Activated CD4-positive, alpha-beta T cell treated with anti-CD3 and anti-CD28 coated beads for 1 hour (primary cell): ENCODE results near the gene FAM240B.

Experiments used
- DNase-seq: peaks from one replicate; pipeline ENCODE4 v3.0.0-alpha.2; 2020

FAM240B gene

GRCh38 chr9:38697776-38698300 is 22.1 kb downstream of the FAM240B start:
- DNase-seq: no peak

- DNase-seq: no peak
Measured at GRCh38 chr9:38696999-38697398, 22.9 kb downstream of the FAM240B start.

- DNase-seq: no peak
Measured at GRCh38 chr9:38694676-38695075, 25.3 kb downstream of the FAM240B start.

GRCh38 chr9:38692707-38693106 is 27.2 kb downstream of the FAM240B start:
- no peak for DNase-seq

GRCh38 chr9:38690574-38690973 is 29.4 kb downstream of the FAM240B start:
- DNase-seq: no peak

- no peak for DNase-seq
Measured at GRCh38 chr9:38689678-38690077, 30.3 kb downstream of the FAM240B start.

- DNase-seq: no peak
Measured at GRCh38 chr9:38687992-38688391, 31.9 kb downstream of the FAM240B start.

GRCh38 chr9:38687389-38687842 is 32.5 kb downstream of the FAM240B start:
- DNase-seq: no peak

GRCh38 chr9:38686933-38687332 is 33.0 kb downstream of the FAM240B start:
- no peak for DNase-seq

GRCh38 chr9:38685535-38685934 is 34.4 kb downstream of the FAM240B start:
- no peak for DNase-seq

GRCh38 chr9:38683336-38683735 is 36.6 kb downstream of the FAM240B start:
- no peak for DNase-seq

GRCh38 chr9:38682713-38683112 is 37.2 kb downstream of the FAM240B start:
- DNase-seq: no peak

GRCh38 chr9:38681747-38682227 is 38.1 kb downstream of the FAM240B start:
- no peak for DNase-seq

GRCh38 chr9:38680837-38681445 is 39.0 kb downstream of the FAM240B start:
- no peak for DNase-seq

- no peak for DNase-seq
Measured at GRCh38 chr9:38677660-38678303, 42.2 kb downstream of the FAM240B start.

GRCh38 chr9:38675831-38676230 is 44.1 kb downstream of the FAM240B start:
- no peak for DNase-seq

GRCh38 chr9:38675211-38675610 is 44.7 kb downstream of the FAM240B start:
- DNase-seq: no peak

- DNase-seq: no peak
Measured at GRCh38 chr9:38673399-38674193, 46.3 kb downstream of the FAM240B start.

GRCh38 chr9:38671748-38672147 is 48.2 kb downstream of the FAM240B start:
- no peak for DNase-seq

- no peak for DNase-seq
Measured at GRCh38 chr9:38671372-38671731, 48.6 kb downstream of the FAM240B start.

GRCh38 chr9:38670542-38671371 is 49.2 kb downstream of the FAM240B start:
- no peak for DNase-seq

- no peak for DNase-seq
Measured at GRCh38 chr9:38668791-38669466, 51.0 kb downstream of the FAM240B start.
